A673 (cell line): ENCODE measurements around the gene TEX35. TPM values are rescaled to one million over a fixed set of nuclear protein-coding genes. Genes with fewer than 3 reads are reported as not detected.

Experiments used
- BruUV-seq: library from RNA; stranded (reverse); fragments of 400-500 nt; replicated peaks from 2 replicates; lab custom pipeline; 2021; lab: Mats Ljungman, UMichigan
- CTCF ChIA-PET: fragments of 300-600 bp; sonication (Branson Sonifier 250); formaldehyde crosslinking; loops from one replicate; lab custom pipeline; 2022; ENCODE audit warnings: antibody characterized with exemption; lab: Charles Lee
- POLR2A ChIA-PET: fragments of 300-600 bp; sonication (Branson Sonifier 250); formaldehyde crosslinking; loops from one replicate; lab custom pipeline; 2022; ENCODE audit warnings: antibody characterized with exemption; ENCODE audit not compliant: low non-redundant PET; lab: Charles Lee
- DNase-seq: peaks from one replicate; pipeline ENCODE4 v3.0.0-alpha.2; 2015; ENCODE audit warnings: low spot score
- H3K27ac ChIP-seq: fragments of 200-600 bp; sonication (generic); 2 replicates; pipeline ENCODE4 v1.5.1; 2016; ENCODE audit warnings: mixed run types, low read depth, mild to moderate bottlenecking, mixed read lengths, antibody characterized with exemption, low read length; ENCODE audit not compliant: poor library complexity, severe bottlenecking
- H3K27me3 ChIP-seq: fragments of 200-600 bp; sonication (generic); replicated peaks from 2 replicates; pipeline ENCODE4 v1.6.1; 2017; ENCODE audit warnings: mixed run types, low read depth, mild to moderate bottlenecking, mixed read lengths, antibody characterized with exemption, low read length; ENCODE audit not compliant: insufficient read depth, poor library complexity
- H3K36me3 ChIP-seq: fragments of 200-600 bp; sonication (generic); 2 replicates; pipeline ENCODE4 v1.6.1; 2016; ENCODE audit warnings: mixed run types, mild to moderate bottlenecking, mixed read lengths, antibody characterized with exemption, low read length; ENCODE audit not compliant: insufficient read depth, poor library complexity, severe bottlenecking
- H3K4me1 ChIP-seq: fragments of 200-600 bp; sonication (generic); 2 replicates; pipeline ENCODE4 v1.6.1; 2017; ENCODE audit warnings: mixed run types, mild to moderate bottlenecking, mixed read lengths, antibody characterized with exemption, low read length; ENCODE audit not compliant: insufficient read depth, poor library complexity, severe bottlenecking
- H3K4me3 ChIP-seq: fragments of 200-600 bp; sonication (generic); 2 replicates; pipeline ENCODE4 v1.5.1; 2016; ENCODE audit warnings: low read depth, mixed run types, mild to moderate bottlenecking, mixed read lengths, low read length; ENCODE audit not compliant: poor library complexity, severe bottlenecking
- H3K9me3 ChIP-seq: fragments of 200-600 bp; sonication (generic); 2 replicates; pipeline ENCODE4 v1.6.1; 2016; ENCODE audit warnings: mixed run types, low read depth, mild to moderate bottlenecking, mixed read lengths, antibody characterized with exemption, low read length; ENCODE audit not compliant: poor library complexity, severe bottlenecking
- CTCF ChIP-seq: fragments of 300-800, 200-600 bp; sonication (generic); conservative IDR thresholded peaks from 2 replicates; pipeline ENCODE4 v1.5.1; 2017; ENCODE audit warnings: low read depth, mild to moderate bottlenecking, antibody characterized with exemption, low read length, moderate library complexity, mixed read lengths
- EZH2 ChIP-seq: fragments of 200-600 bp; sonication (generic); IDR thresholded peaks from 2 replicates; pipeline ENCODE4 v1.6.1; 2017; ENCODE audit warnings: borderline replicate concordance, low read depth, mild to moderate bottlenecking, mixed read lengths, antibody characterized with exemption, low read length; ENCODE audit not compliant: poor library complexity, severe bottlenecking
- intact Hi-C: fragments of 100-400 bp; cut with micrococcal nuclease; formaldehyde crosslinking; loops from one replicate; pipeline ENCODE4 v1.10.0; 2022; ENCODE audit not compliant: unreplicated experiment
- total RNA-seq: library from RNA; stranded (reverse); gene quantifications from 2 replicates; pipeline ENCODE4 v1.2.3, GENCODE V29; 2021

The TEX35 gene
- total RNA-seq, 1 experiment from 2014 or later, result not detected

- Histone ChIP-seq H3K9me3 (no peaks in the 10 kb centered on the region), H3K27me3 (no peaks in the 10 kb centered on the region), H3K27ac (no peak overlapping the region), H3K4me1 (no peaks in the 10 kb centered on the region), H3K4me3 (no peak overlapping the region), H3K36me3 (no peaks in the 10 kb centered on the region)
- BruUV-seq, result no TSS peak
- ChIA-PET POLR2A (no interaction called here), CTCF (no interaction called here)
- no peak for DNase-seq
- intact Hi-C loops, result no loop called here
- TF ChIP-seq EZH2 (no peak), CTCF (no peak)
Observed at GRCh38 chr1:178566187-178566586, 53.3 kb downstream of the TEX35 start.

GRCh38 chr1:178571807-178572206 is 58.9 kb downstream of the TEX35 start:
- ChIA-PET POLR2A (no interaction called here), CTCF (no interaction called here)
- Histone ChIP-seq H3K27ac (no peak overlapping the region), H3K27me3 (no peaks in the 10 kb centered on the region), H3K36me3 (no peaks in the 10 kb centered on the region), H3K9me3 (no peaks in the 10 kb centered on the region), H3K4me3 (no peak overlapping the region), H3K4me1 (peaks cover 7% of the 10 kb centered on the region)
- no peak for DNase-seq
- no TSS peak for BruUV-seq
- intact Hi-C loops, result no loop called here
- TF ChIP-seq CTCF, result no peak
- no peak for TF ChIP-seq EZH2

Other genes with a start within 250 kb of the TEX35 start
- not detected in 2 replicates for gene CLEC20A, start 16.1 kb upstream of the TEX35 start, total RNA-seq
- 12.5 and 12.7 TPM in 2 replicates for gene RALGPS2, start 212.1 kb downstream of the TEX35 start, total RNA-seq